WI38 (cell line): Measurements from ENCODE around the gene OXSR1.

Experiments used
- H3K4me3 ChIP-seq: 2 replicates; pipeline ENCODE4 v1.5.1; 2011; ENCODE audit warnings: low read depth, mild to moderate bottlenecking, control low read depth, low read length
- CTCF ChIP-seq: IDR thresholded peaks from 2 replicates; pipeline ENCODE4 v1.5.1; 2012; ENCODE audit warnings: low read depth, mild to moderate bottlenecking, control low read depth, low read length

OXSR1 gene

GRCh38 chr3:38119248-38119544 is 46.1 kb upstream of the OXSR1 start:
- H3K4me3 ChIP-seq, result no peak overlapping the region
- TF ChIP-seq CTCF, result no peak

GRCh38 chr3:38119821-38120692 is 45.3 kb upstream of the OXSR1 start:
- TF ChIP-seq CTCF, result no peak
- H3K4me3 ChIP-seq, result no peak overlapping the region

- no peak for TF ChIP-seq CTCF
- no peak overlapping the region for H3K4me3 ChIP-seq
These were observed 44.5 kb upstream of the OXSR1 start for GRCh38 chr3:38120693-38121450.

- H3K4me3 ChIP-seq, result no peak overlapping the region
- no peak for TF ChIP-seq CTCF
These were observed 43.9 kb upstream of the OXSR1 start for GRCh38 chr3:38121451-38121831.

- no peak for TF ChIP-seq CTCF
- no peak overlapping the region for H3K4me3 ChIP-seq
These were observed 43.4 kb upstream of the OXSR1 start for GRCh38 chr3:38121832-38122461.

GRCh38 chr3:38122712-38123290 is 42.5 kb upstream of the OXSR1 start:
- no peak overlapping the region for H3K4me3 ChIP-seq
- TF ChIP-seq CTCF, result no peak
